Adipocyte (in vitro differentiated cells): ENCODE results near the gene RBMS1.
"Not testable (repeated sequence)": the region's sequence is repeated elsewhere in the genome, so short reads cannot be mapped to it uniquely, and the experiment has no call there.

Experiments
- DNase-seq: peaks from one replicate; pipeline ENCODE4 v3.0.0-alpha.2; 2015; ENCODE audit warnings: low read depth
- H3K27me3 ChIP-seq: replicated peaks from 2 replicates; pipeline ENCODE4 v1.7.0; 2013; ENCODE audit warnings: mild to moderate bottlenecking, low read length, moderate library complexity; ENCODE audit not compliant: control insufficient read depth, insufficient read depth
- H3K36me3 ChIP-seq: 2 replicates; pipeline ENCODE4 v1.7.0; 2013; ENCODE audit warnings: low read length, mild to moderate bottlenecking, moderate library complexity; ENCODE audit not compliant: control insufficient read depth, insufficient read depth, severe bottlenecking
- H3K4me1 ChIP-seq: 2 replicates; pipeline ENCODE4 v1.7.0; 2013; ENCODE audit warnings: mild to moderate bottlenecking, low read length, moderate library complexity; ENCODE audit not compliant: control insufficient read depth, insufficient read depth
- H3K4me3 ChIP-seq: 2 replicates; pipeline ENCODE4 v1.7.0; 2013; ENCODE audit warnings: mild to moderate bottlenecking, low read length, moderate library complexity
- H3K9ac ChIP-seq: 2 replicates; pipeline ENCODE4 v1.7.0; 2013; ENCODE audit warnings: mild to moderate bottlenecking, low read length, moderate library complexity
- H3K9me3 ChIP-seq: 2 replicates; pipeline ENCODE4 v1.7.0; 2013; ENCODE audit warnings: mild to moderate bottlenecking, low read length, moderate library complexity; ENCODE audit not compliant: control insufficient read depth

Gene RBMS1

DNA sequence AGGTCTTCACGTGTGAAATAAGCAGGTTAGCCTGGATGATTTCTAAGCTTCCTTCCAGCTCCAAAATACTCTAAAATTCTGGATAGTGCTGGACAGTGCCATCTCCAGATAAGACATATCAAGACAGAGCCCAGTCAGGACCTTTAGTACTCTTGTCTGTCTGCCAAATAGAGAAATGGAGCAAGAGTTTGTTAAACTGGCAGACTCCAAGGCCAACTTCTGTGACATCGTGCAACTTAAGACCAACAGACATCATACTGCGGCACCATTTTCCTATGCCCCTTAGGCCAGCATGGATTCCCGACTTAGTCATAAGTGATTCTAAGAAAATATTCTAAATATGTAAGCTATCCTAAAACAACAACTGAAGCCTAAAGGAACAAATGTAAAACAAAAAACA, 118.6 kb downstream of the RBMS1 start:
- peak; percentile 72 for DNase-seq
- H3K4me3 ChIP-seq, result peak overlapping the region; percentile 56

DNA sequence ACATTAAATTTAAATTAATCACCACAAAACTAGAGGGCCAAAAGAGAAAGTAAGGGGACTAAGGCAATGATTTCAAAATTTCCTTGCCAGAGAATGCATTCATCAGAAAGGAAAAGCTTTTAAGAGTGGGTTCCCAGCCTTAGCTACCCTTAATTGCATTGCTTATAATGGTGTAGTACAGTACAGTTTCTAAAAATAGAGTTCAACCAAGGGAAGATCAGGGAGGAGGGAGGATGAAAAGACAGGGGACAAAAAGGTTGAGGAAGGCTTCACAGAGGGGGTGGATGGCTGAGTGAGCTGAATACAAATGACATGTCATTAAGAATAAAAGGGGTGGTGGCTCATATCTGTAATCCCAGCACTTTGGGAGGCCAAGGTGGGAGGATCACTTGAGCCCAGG, 119.9 kb downstream of the RBMS1 start:
- H3K4me1 ChIP-seq, result peaks cover 96% of the 10 kb centered on the region
- no peak overlapping the region for H3K4me3 ChIP-seq
- no peak overlapping the region for H3K9ac ChIP-seq
- no peaks in the 10 kb centered on the region for H3K9me3 ChIP-seq
- DNase-seq, result no peak
- no peaks in the 10 kb centered on the region for H3K27me3 ChIP-seq
- H3K36me3 ChIP-seq, result no peaks in the 10 kb centered on the region

More for the DNA sequence above, 118.6 kb downstream of the RBMS1 start:
- Histone ChIP-seq H3K36me3 (no peaks in the 10 kb centered on the region), H3K27me3 (no peaks in the 10 kb centered on the region), H3K9ac (peak overlapping the region; percentile 39), H3K9me3 (no peaks in the 10 kb centered on the region), H3K4me1 (peaks cover 96% of the 10 kb centered on the region)

DNA sequence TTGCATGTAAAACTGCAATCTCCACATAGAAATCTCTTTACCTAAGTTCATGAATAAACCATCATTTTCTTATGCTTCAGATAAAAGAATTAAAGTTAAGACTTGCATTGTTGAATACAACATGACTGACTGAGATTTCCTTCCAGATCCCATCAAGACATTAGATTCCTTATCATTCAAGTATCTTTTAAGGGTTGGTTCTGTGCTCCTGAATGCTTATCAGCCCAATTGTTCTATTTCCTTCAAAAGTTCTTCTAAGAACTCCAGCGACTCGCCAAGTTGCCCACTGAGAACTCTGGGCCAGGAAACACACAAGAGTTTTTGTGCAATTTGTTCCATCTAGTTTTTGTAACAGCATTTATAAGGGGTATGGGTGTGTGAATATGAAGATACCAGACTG, 120.3 kb downstream of the RBMS1 start:
- Histone ChIP-seq H3K4me3 (no peak overlapping the region), H3K4me1 (peaks cover 96% of the 10 kb centered on the region), H3K36me3 (no peaks in the 10 kb centered on the region), H3K9ac (no peak overlapping the region), H3K9me3 (no peaks in the 10 kb centered on the region), H3K27me3 (no peaks in the 10 kb centered on the region)
- no peak for DNase-seq

DNA sequence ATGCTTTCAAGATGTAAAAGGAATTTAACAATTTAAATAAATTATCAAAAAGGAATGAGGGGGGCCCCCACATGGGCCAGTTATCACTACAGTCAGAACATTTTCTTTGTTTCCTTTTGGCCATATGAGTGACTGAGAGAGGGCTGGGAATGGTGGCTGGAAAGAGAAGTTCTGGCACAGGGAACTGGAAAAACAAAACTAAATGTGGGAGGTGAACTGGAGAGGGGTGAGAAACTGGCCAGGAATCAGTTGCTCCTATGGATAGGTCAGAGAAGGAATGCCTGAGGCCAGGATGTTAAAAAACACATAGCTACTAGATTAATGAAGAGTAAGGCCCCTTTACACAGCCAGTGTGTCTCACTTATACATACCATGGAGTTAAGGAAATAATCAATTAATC, 121.0 kb downstream of the RBMS1 start:
- H3K4me1 ChIP-seq, result peaks cover 96% of the 10 kb centered on the region
- no peak overlapping the region for H3K9ac ChIP-seq
- no peak for DNase-seq
- no peaks in the 10 kb centered on the region for H3K36me3 ChIP-seq
- H3K4me3 ChIP-seq, result no peak overlapping the region
- H3K27me3 ChIP-seq, result no peaks in the 10 kb centered on the region
- no peaks in the 10 kb centered on the region for H3K9me3 ChIP-seq

DNA sequence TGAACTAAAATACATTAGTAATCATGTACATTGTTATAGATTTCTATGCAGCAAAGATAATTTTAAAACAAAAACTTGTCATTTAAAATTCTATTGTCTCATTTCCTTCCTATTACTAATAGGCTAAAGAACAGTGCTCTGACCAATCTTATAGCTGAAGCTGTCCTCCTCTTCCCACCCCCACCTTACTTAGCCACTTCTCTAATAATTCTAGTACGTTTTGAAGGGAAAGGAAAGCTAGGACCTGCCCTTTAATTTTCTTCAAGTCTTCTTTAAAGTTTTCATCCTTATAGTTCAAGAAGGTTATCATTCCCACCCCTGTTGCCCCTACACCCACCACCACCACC, 121.6 kb downstream of the RBMS1 start:
- H3K4me3 ChIP-seq, result no peak overlapping the region
- peaks cover 96% of the 10 kb centered on the region for H3K4me1 ChIP-seq
- DNase-seq, result no peak
- H3K9ac ChIP-seq, result no peak overlapping the region
- no peaks in the 10 kb centered on the region for H3K27me3 ChIP-seq
- H3K9me3 ChIP-seq, result no peaks in the 10 kb centered on the region
- peaks cover 2% of the 10 kb centered on the region for H3K36me3 ChIP-seq

DNA sequence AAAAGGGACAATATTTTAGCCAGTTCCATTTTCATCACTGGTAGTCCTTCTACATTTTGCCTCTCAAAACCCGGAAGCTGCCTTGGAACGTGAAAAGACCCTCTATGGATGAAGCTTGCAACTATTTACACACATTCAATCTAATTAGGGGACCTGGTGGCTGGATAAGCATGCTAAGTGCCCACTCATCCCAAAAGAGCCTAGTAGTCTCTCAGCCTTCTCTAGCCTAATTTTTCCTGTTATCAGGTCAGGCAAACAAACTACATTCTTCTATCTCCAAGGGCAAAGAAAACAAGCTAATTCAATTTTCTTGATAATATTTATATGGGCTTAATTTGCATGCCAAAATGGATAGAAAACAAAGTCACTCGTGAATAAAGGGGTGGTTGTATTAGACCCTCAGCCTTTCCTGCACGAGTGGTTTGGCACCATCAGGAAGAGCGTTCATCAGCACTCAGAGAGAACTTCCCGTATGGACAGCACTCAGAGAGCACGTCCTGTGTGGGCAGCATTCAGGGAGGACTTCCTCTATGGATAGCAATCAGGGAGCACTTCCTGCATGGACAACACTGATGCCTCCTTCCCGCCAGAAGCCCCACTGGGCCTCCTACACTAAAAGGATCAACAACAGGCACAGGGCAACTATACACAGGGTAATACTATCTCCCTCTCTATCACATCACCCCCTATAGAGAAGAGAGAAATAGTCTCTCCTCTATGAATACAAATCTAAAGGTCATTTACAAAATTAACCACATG, 122.2 kb downstream of the RBMS1 start:
- Histone ChIP-seq H3K4me1 (peaks cover 96% of the 10 kb centered on the region), H3K4me3 (no peak overlapping the region), H3K9ac (no peak overlapping the region), H3K36me3 (peaks cover 7% of the 10 kb centered on the region), H3K27me3 (no peaks in the 10 kb centered on the region), H3K9me3 (no peaks in the 10 kb centered on the region)
- DNase-seq, result no peak

DNA sequence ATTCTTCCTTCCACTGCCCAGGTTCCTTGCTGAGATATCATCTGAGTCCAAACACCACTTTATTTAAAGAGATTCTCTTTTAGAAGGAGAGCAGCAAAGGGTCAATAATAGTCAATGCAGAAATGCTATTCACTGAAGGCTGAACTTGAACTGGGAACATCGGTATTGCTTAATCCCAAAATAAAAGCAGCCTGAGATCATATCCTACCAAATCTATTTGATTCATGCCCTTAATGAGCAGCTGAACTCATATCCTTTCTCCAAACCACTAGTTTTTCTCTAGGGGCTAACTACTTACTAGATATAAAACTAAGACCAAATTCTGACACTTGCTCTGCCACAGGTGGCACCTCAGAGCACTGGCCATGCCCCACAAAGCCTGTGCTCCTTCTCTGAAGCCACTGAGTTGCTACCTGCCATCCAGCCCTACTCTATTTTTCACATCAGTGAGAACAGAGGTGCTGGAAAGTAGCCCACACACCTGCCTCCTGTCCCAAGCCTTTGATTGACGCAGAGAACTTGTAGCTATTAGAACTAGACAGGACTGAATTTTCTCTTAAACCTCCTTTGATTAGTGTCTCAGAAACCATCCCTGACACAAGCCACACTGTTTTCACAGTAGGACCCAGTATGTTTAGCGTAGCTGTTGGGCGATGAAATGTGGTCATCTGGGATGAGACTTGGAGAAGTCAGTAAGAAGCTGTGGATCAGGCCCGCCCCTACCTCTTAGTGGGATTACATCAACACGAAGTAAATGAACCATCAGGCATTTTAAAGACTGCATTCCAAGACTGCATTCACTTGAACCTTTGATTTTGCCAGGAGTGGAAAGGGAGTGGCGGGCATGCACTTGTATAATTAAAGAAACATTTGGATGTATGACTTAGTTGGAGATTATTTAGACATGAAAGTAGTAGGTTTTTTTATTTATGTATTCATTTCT, 124.3 kb downstream of the RBMS1 start:
- Histone ChIP-seq H3K36me3 (peaks cover 19% of the 10 kb centered on the region), H3K27me3 (no peaks in the 10 kb centered on the region), H3K4me3 (no peak overlapping the region), H3K4me1 (peaks cover 100% of the 10 kb centered on the region), H3K9ac (no peak overlapping the region), H3K9me3 (no peaks in the 10 kb centered on the region)
- DNase-seq, result peak; percentile 54

DNA sequence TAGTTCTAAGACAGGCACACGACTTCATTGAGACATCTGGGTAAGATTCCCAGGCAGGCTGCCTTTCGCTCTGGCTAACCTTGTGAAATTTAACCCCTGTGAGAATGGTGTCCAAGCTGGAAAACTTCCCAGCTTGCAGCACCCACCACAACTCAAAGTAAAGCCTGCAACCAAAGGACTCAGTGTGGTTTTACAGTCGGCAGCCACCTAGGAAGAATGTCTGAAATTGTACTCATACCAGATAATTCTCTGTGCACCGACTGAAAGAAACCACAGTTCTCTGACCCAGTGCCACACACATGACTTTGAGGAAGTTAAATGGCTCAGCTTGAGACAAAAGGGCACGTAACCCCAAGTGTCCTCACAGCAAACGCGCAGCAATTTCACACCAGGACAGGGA, 125.7 kb downstream of the RBMS1 start:
- DNase-seq, result peak; percentile 84
- no peaks in the 10 kb centered on the region for H3K27me3 ChIP-seq
- peak overlapping the region; percentile 60 for H3K4me3 ChIP-seq
- H3K4me1 ChIP-seq, result peaks cover 100% of the 10 kb centered on the region
- peak overlapping the region; percentile 53 for H3K9ac ChIP-seq
- peaks cover 23% of the 10 kb centered on the region for H3K36me3 ChIP-seq
- H3K9me3 ChIP-seq, result no peaks in the 10 kb centered on the region

DNA sequence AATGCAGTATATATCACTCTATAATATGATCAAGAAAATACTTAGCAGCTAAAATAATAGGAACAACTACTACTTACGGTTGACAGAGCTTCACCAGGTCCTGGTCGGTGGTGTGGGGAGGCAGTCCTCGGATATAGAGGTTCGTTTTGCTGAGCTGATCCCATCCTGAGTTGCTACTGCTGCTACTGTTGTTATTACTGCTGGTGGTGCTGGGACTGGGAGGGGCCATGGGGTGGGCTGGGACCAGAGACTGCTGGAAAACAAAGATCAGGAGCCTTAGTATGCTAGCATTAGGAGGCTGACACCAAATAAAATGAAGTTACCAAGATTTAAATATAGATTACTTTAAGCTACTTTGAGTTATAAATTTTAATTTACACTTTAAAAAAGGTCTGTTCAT, 126.5 kb downstream of the RBMS1 start:
- not testable (repeated sequence) for H3K27me3 ChIP-seq, H3K9me3 ChIP-seq, DNase-seq
- H3K4me1 ChIP-seq, result peaks cover 100% of the 10 kb centered on the region
- peaks cover 23% of the 10 kb centered on the region for H3K36me3 ChIP-seq
- H3K4me3 ChIP-seq, result peak overlapping the region; percentile 60
- peak overlapping the region; percentile 53 for H3K9ac ChIP-seq

DNA sequence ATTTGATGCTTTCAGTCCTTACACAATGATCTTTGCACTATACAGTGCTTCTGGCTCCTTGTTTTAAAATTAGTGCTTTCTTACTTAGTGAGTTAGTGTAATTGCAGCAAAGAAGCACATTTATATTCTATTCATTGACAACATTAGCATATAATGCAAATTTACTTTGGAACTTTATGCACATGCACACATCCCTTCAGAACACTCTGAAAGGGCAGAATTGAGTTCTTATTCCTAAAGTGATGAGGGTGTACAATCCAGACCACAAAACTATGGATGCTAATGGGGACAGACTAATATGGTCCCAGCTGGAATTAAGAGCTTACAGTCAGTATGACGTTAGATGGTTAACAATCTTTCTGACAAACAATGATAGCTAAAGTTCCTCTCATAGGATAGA, 127.1 kb downstream of the RBMS1 start:
- no peaks in the 10 kb centered on the region for H3K27me3 ChIP-seq
- no peaks in the 10 kb centered on the region for H3K9me3 ChIP-seq
- H3K4me3 ChIP-seq, result peak overlapping the region; percentile 39
- peaks cover 98% of the 10 kb centered on the region for H3K4me1 ChIP-seq
- no peak for DNase-seq
- peaks cover 23% of the 10 kb centered on the region for H3K36me3 ChIP-seq
- H3K9ac ChIP-seq, result no peak overlapping the region

DNA sequence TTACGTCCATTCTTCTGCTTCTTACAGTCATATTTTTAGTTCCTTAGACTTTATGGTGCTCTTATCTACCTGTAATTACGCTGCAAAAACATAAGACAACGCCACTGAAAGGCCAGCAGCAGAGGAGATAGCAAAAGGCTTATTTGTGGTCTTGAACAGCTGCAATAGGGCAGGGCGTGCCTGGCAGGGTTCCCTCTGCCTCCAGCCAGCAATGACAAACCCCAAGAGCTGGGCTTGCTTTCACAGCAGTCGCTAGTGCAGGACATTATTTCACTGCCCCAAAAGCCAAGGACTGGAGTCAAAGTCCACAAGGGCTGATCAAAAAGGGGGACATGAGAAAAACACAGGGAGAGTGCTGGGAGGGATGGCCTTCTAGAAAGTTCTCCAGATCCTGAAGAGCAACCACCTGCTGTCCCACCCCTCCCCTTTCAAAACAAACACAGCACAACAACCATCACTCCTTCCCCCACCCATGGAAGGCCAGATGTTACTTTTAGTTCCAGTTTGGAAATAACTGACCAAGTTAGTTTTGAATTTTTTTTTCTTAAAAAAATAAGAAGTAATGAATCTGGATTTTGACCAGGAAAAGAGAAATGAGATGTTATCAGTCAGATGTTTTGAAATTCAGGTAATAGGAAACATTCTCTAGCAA, 127.8 kb downstream of the RBMS1 start:
- H3K4me3 ChIP-seq, result no peak overlapping the region
- H3K36me3 ChIP-seq, result peaks cover 27% of the 10 kb centered on the region
- H3K9ac ChIP-seq, result no peak overlapping the region
- H3K9me3 ChIP-seq, result no peaks in the 10 kb centered on the region
- H3K27me3 ChIP-seq, result no peaks in the 10 kb centered on the region
- peaks cover 92% of the 10 kb centered on the region for H3K4me1 ChIP-seq
- DNase-seq, result peak; percentile 37
